Central memory CD8-positive, alpha-beta T cell (primary cell): ENCODE results near the gene KLHL40.

Experiments used
- ATAC-seq: fragments of 150-1000 bp; cut with Tn5 transposase; replicated peaks from 2 replicates; pipeline ENCODE4 v1.10.0; 2022; ENCODE audit warnings: mild to moderate bottlenecking, moderate FRiP score, moderate number of reproducible peaks; ENCODE audit not compliant: poor library complexity, severe bottlenecking; ENCODE audit errors: extremely low read depth
- DNase-seq, 2 donors: peaks; one replicate each; pipeline ENCODE4 v3.0.0; 2021; ENCODE audit warnings: low spot score in 2 of 2
- H3K27ac Mint-ChIP-seq: one replicate; pipeline ENCODE4 v1.8.0; 2022; ENCODE audit warnings: low read depth, mild to moderate bottlenecking, moderate library complexity, mixed read lengths
- H3K27me3 Mint-ChIP-seq: one replicate; pipeline ENCODE4 v1.8.0; 2022; ENCODE audit warnings: mixed read lengths
- H3K36me3 Mint-ChIP-seq: one replicate; pipeline ENCODE4 v1.8.0; 2022; ENCODE audit warnings: mild to moderate bottlenecking, moderate library complexity, mixed read lengths; ENCODE audit not compliant: insufficient read depth
- H3K4me1 Mint-ChIP-seq: one replicate; pipeline ENCODE4 v1.8.0; 2022; ENCODE audit warnings: mixed read lengths
- H3K4me3 Mint-ChIP-seq: one replicate; pipeline ENCODE4 v1.8.0; 2022; ENCODE audit warnings: mild to moderate bottlenecking, moderate library complexity, mixed read lengths
- H3K9me3 Mint-ChIP-seq: one replicate; pipeline ENCODE4 v1.8.0; 2022; ENCODE audit warnings: mixed read lengths

The KLHL40 gene

GRCh38 chr3:42733501-42734262 is 48.3 kb downstream of the KLHL40 start:
- Mint-ChIP-seq H3K27me3 (no peaks in the 10 kb centered on the region), H3K36me3 (no peaks in the 10 kb centered on the region), H3K4me3 (no peak overlapping the region), H3K4me1 (no peaks in the 10 kb centered on the region), H3K27ac (no peak overlapping the region), H3K9me3 (no peaks in the 10 kb centered on the region)
- no peak for DNase-seq
- ATAC-seq, result no peak

- no peaks in the 10 kb centered on the region for H3K27me3 Mint-ChIP-seq
- H3K4me3 Mint-ChIP-seq, result no peak overlapping the region
- no peak overlapping the region for H3K27ac Mint-ChIP-seq
- no peaks in the 10 kb centered on the region for H3K9me3 Mint-ChIP-seq
- DNase-seq (no peak), ATAC-seq (no peak)
- peaks cover 1% of the 10 kb centered on the region for H3K36me3 Mint-ChIP-seq
- H3K4me1 Mint-ChIP-seq, result no peaks in the 10 kb centered on the region
Observed at GRCh38 chr3:42734263-42734860, 49.0 kb downstream of the KLHL40 start.

- ATAC-seq (no peak), DNase-seq (no peak)
- Mint-ChIP-seq H3K9me3 (no peaks in the 10 kb centered on the region), H3K4me3 (no peak overlapping the region), H3K27me3 (no peaks in the 10 kb centered on the region), H3K36me3 (peaks cover 1% of the 10 kb centered on the region), H3K4me1 (no peaks in the 10 kb centered on the region), H3K27ac (no peak overlapping the region)
Observed at GRCh38 chr3:42735019-42735418, 49.7 kb downstream of the KLHL40 start.

- ATAC-seq (no peak), DNase-seq (no peak)
- Mint-ChIP-seq H3K27me3 (no peaks in the 10 kb centered on the region), H3K4me1 (no peaks in the 10 kb centered on the region), H3K36me3 (peaks cover 1% of the 10 kb centered on the region), H3K9me3 (no peaks in the 10 kb centered on the region), H3K27ac (no peak overlapping the region), H3K4me3 (no peak overlapping the region)
Observed at GRCh38 chr3:42735615-42736014, 50.3 kb downstream of the KLHL40 start.

GRCh38 chr3:42736081-42736480 is 50.7 kb downstream of the KLHL40 start:
- peaks cover 1% of the 10 kb centered on the region for H3K36me3 Mint-ChIP-seq
- no peaks in the 10 kb centered on the region for H3K27me3 Mint-ChIP-seq
- DNase-seq, result no peak
- no peak overlapping the region for H3K4me3 Mint-ChIP-seq
- no peaks in the 10 kb centered on the region for H3K4me1 Mint-ChIP-seq
- H3K27ac Mint-ChIP-seq, result no peak overlapping the region
- ATAC-seq, result no peak
- no peaks in the 10 kb centered on the region for H3K9me3 Mint-ChIP-seq

- DNase-seq (no peak), ATAC-seq (no peak)
- Mint-ChIP-seq H3K4me1 (no peaks in the 10 kb centered on the region), H3K36me3 (peaks cover 1% of the 10 kb centered on the region), H3K27ac (no peak overlapping the region), H3K4me3 (no peak overlapping the region), H3K27me3 (no peaks in the 10 kb centered on the region), H3K9me3 (no peaks in the 10 kb centered on the region)
Observed at GRCh38 chr3:42736531-42736930, 51.2 kb downstream of the KLHL40 start.

GRCh38 chr3:42739401-42740158 is 54.2 kb downstream of the KLHL40 start:
- peaks cover 1% of the 10 kb centered on the region for H3K36me3 Mint-ChIP-seq
- H3K4me1 Mint-ChIP-seq, result peaks cover 4% of the 10 kb centered on the region
- no peak overlapping the region for H3K27ac Mint-ChIP-seq
- H3K4me3 Mint-ChIP-seq, result no peak overlapping the region
- no peaks in the 10 kb centered on the region for H3K27me3 Mint-ChIP-seq
- H3K9me3 Mint-ChIP-seq, result no peaks in the 10 kb centered on the region
- DNase-seq (no peak), ATAC-seq (no peak)

- H3K36me3 Mint-ChIP-seq, result peaks cover 1% of the 10 kb centered on the region
- H3K27me3 Mint-ChIP-seq, result no peaks in the 10 kb centered on the region
- H3K4me1 Mint-ChIP-seq, result peaks cover 4% of the 10 kb centered on the region
- DNase-seq (no peak), ATAC-seq (no peak)
- no peak overlapping the region for H3K4me3 Mint-ChIP-seq
- no peak overlapping the region for H3K27ac Mint-ChIP-seq
- no peaks in the 10 kb centered on the region for H3K9me3 Mint-ChIP-seq
Observed at GRCh38 chr3:42741796-42742195, 56.5 kb downstream of the KLHL40 start.
